HG03045 (cell line): ENCODE results near the gene TEC.

Experiments used
- ATAC-seq: cut with Tn5 transposase; IDR thresholded peaks from one replicate; pipeline ENCODE4 v1.9.1; 2021; ENCODE audit warnings: mild to moderate bottlenecking, moderate library complexity; ENCODE audit not compliant: unreplicated experiment

Gene TEC

GRCh38 chr4:48127231-48127630, 142.4 kb downstream of the TEC start:
- no peak for ATAC-seq

GRCh38 chr4:48126621-48127020, 143.0 kb downstream of the TEC start:
- no peak for ATAC-seq

- ATAC-seq = no peak
Measured at GRCh38 chr4:48124870-48125269, 144.8 kb downstream of the TEC start.

- ATAC-seq = no peak
Measured at GRCh38 chr4:48122756-48123155, 146.9 kb downstream of the TEC start.

- no peak for ATAC-seq
Measured at GRCh38 chr4:48121180-48121579, 148.5 kb downstream of the TEC start.

- no peak for ATAC-seq
Measured at GRCh38 chr4:48120132-48120531, 149.5 kb downstream of the TEC start.

- ATAC-seq = no peak
Measured at GRCh38 chr4:48119646-48120045, 150.0 kb downstream of the TEC start.

GRCh38 chr4:48118081-48118480, 151.6 kb downstream of the TEC start:
- no peak for ATAC-seq

GRCh38 chr4:48116582-48116981, 153.1 kb downstream of the TEC start:
- ATAC-seq = no peak

- ATAC-seq = no peak
Measured at GRCh38 chr4:48114412-48114811, 155.2 kb downstream of the TEC start.

GRCh38 chr4:48112017-48112667, 157.5 kb downstream of the TEC start:
- no peak for ATAC-seq

- ATAC-seq = no peak
Measured at GRCh38 chr4:48110452-48110978, 159.1 kb downstream of the TEC start.

- ATAC-seq = no peak
Measured at GRCh38 chr4:48109413-48110263, 160.0 kb downstream of the TEC start.

GRCh38 chr4:48108309-48109073, 161.1 kb downstream of the TEC start:
- no peak for ATAC-seq

- no peak for ATAC-seq
Measured at GRCh38 chr4:48105230-48105629, 164.4 kb downstream of the TEC start.

- no peak for ATAC-seq
Measured at GRCh38 chr4:48103483-48104139, 166.0 kb downstream of the TEC start.

GRCh38 chr4:48102303-48102702, 167.3 kb downstream of the TEC start:
- ATAC-seq = no peak

- ATAC-seq = no peak
Measured at GRCh38 chr4:48100256-48100655, 169.4 kb downstream of the TEC start.

- ATAC-seq = no peak
Measured at GRCh38 chr4:48095441-48095840, 174.2 kb downstream of the TEC start.

GRCh38 chr4:48093991-48094416, 175.6 kb downstream of the TEC start:
- ATAC-seq = no peak

- ATAC-seq = no peak
Measured at GRCh38 chr4:48090621-48091020, 179.0 kb downstream of the TEC start.
